G401.6 (cell line): Measurements from ENCODE around the gene ARV1.
"Not testable (repeated sequence)": the region's sequence is repeated elsewhere in the genome, so short reads cannot be mapped to it uniquely, and the experiment has no call there.

ENCODE experiments used
- FAIRE-seq: peaks from 2 replicates; lab custom pipeline; 2012; peaks lifted over from hg19 to GRCh38; lab: Jason Lieb, UNC

ARV1 gene

GRCh38 chr1:231044588-231044987, 65.7 kb downstream of the ARV1 start:
- FAIRE-seq = no peak

GRCh38 chr1:231045286-231045685, 66.4 kb downstream of the ARV1 start:
- no peak for FAIRE-seq

GRCh38 chr1:231045921-231046729, 67.2 kb downstream of the ARV1 start:
- not testable (repeated sequence) for FAIRE-seq

- FAIRE-seq = no peak
These were observed 68.0 kb downstream of the ARV1 start for GRCh38 chr1:231046730-231047395.

- FAIRE-seq = not testable (repeated sequence)
These were observed 68.6 kb downstream of the ARV1 start for GRCh38 chr1:231047529-231047928.

- FAIRE-seq = not testable (repeated sequence)
These were observed 69.5 kb downstream of the ARV1 start for GRCh38 chr1:231048419-231048818.

- no peak for FAIRE-seq
These were observed 70.5 kb downstream of the ARV1 start for GRCh38 chr1:231049121-231049979.
